Cardiac fibroblast (primary cell): Measurements from ENCODE around the gene PDE6A.
A peak's percentile ranks its signal among the peaks of the same experiment; 100 is the strongest.

ENCODE experiments used
- DNase-seq, 2 donors: peaks; one replicate each; pipeline versions ENCODE4 v3.0.0 to v3.0.0-alpha.2; 2010; ENCODE audit warnings: low read depth in 2 of 2
- H3K4me3 ChIP-seq, 2 donors: replicated peaks in 1 of 2; 1 replicate in 1 of 2; 2 replicates in 1 of 2; pipeline ENCODE4 v1.5.1; 2011; ENCODE audit warnings: low read depth in 2 of 2, low read length in 2 of 2, mild to moderate bottlenecking in 2 of 2, moderate library complexity in 1 of 2
- TF ChIP-seq, protein P1 (sequence below): IDR thresholded peaks from one replicate; pipeline ENCODE4 v1.5.1; 2011; ENCODE audit warnings: low read depth, mild to moderate bottlenecking, low read length, inconsistent platforms

Gene PDE6A

DNA sequence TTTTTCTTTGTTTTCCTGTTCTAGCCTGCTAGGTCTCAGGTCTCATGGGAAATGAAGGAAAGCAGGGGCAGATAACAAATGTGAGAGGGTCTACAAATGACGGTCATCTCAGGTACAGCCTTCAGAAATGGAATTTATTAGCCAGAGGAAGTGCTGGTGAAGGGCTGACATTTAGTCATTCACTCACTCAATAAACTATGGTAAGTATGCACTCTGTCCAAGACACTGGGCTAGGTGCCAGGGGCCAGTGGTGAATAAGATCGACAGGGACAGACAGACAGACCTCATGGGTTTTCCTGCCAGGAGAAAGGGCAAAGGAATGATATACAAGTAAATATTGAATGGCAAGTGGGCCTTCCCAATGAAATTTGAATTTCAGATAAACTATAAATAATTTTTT, 6.3 kb downstream of the PDE6A start:
- peak; percentile 64 to 89 for DNase-seq
- TF ChIP-seq, protein P1, sequence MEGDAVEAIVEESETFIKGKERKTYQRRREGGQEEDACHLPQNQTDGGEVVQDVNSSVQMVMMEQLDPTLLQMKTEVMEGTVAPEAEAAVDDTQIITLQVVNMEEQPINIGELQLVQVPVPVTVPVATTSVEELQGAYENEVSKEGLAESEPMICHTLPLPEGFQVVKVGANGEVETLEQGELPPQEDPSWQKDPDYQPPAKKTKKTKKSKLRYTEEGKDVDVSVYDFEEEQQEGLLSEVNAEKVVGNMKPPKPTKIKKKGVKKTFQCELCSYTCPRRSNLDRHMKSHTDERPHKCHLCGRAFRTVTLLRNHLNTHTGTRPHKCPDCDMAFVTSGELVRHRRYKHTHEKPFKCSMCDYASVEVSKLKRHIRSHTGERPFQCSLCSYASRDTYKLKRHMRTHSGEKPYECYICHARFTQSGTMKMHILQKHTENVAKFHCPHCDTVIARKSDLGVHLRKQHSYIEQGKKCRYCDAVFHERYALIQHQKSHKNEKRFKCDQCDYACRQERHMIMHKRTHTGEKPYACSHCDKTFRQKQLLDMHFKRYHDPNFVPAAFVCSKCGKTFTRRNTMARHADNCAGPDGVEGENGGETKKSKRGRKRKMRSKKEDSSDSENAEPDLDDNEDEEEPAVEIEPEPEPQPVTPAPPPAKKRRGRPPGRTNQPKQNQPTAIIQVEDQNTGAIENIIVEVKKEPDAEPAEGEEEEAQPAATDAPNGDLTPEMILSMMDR: no peak
- no peak overlapping the region for H3K4me3 ChIP-seq

- TF ChIP-seq, protein P1: no peak
- DNase-seq: peak in 1 of 2 donors; percentile 42
- no peak overlapping the region for H3K4me3 ChIP-seq
These were observed 7.0 kb downstream of the PDE6A start for GRCh38 chr5:149937610-149938009.

- TF ChIP-seq, protein P1: no peak
- H3K4me3 ChIP-seq: no peak overlapping the region
- peak; percentile 40 to 51 for DNase-seq
These were observed 7.9 kb downstream of the PDE6A start for GRCh38 chr5:149936700-149937091.

- no peak overlapping the region for H3K4me3 ChIP-seq
- no peak for DNase-seq
- TF ChIP-seq, protein P1: no peak
These were observed 8.4 kb downstream of the PDE6A start for GRCh38 chr5:149936044-149936699.

DNA sequence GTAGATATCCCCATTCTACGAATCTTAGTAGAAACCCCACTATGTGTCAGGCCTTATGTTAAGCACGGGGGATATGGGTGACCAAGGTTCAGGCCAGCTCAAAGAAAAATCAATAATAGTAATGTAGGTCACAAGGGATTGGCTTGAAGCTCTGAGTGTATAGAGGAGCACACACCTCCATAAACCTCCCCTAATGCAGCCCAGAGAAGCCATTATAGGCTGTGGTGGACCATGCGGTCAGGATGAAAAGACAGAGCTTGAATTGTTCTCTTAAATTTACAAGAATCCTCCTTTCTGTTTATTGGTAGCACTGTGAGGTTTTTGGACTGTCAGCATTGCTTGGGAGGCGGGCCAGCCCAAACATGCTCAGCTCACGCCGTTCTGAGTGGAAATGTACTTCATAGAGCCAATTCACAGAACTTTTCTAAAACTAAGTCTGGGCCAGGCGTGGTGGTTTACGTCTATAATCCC, 9.1 kb downstream of the PDE6A start:
- H3K4me3 ChIP-seq: no peak overlapping the region
- TF ChIP-seq, protein P1: no peak
- DNase-seq: no peak

DNA sequence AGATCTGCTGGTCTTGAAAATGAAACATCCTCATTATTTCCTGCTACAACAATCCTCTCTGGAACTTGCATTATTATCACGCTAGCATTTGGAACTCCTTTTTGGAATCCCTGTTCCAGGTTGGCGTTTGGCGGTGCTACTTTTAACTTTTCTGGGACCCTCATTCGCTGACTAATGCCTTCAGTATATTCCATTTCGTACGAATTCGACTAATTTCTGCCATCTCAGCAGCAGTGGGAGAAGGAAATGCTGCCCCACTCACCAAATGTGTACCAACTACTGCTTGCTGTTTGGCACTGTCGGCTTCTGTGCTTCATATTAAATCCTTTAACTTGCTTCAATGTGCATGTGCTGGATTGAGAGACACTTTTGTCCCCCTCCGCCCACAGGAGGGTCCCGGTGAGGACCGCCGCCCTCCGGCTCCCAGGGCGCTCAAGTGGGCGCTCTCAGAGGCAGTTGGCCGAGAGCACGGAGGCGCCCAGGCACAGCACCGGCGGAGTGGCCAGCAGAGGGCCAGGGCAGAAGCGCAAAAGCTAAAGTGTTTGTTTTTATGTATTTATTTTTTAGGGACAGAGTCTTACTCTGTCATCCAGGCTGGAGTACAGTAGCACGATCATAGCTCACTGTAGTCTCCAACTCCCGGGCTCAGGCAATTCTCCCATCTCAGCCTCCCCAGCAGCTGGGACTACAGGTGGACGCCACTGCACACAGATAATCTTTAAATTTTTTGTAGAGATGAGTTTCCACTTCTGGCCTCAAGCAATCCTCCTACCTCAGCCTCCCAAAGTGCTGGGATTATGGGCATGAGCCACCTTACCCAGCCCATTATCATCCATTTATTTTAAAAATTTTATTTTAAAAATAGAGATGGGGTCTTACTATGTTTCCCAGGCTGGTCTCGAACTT, 11.9 kb downstream of the PDE6A start:
- DNase-seq: peak in 1 of 2 donors; percentile 15
- TF ChIP-seq, protein P1: peak; percentile 34
- no peak overlapping the region for H3K4me3 ChIP-seq
